Right renal pelvis (tissue), 4 donors: ENCODE data around the gene ECHS1. TPM values are rescaled to one million over a fixed set of nuclear protein-coding genes. Genes with fewer than 3 reads are reported as not detected.
"Not testable (repeated sequence)": the region's sequence is repeated elsewhere in the genome, so short reads cannot be mapped to it uniquely, and the experiment has no call there.

Experiments used
- DNase-seq, 4 donors: peaks; one replicate each; pipeline ENCODE4 v3.0.0-alpha.2; 2013; ENCODE audit warnings: low read depth in 4 of 4, low spot score in 3 of 4, missing footprints in 1 of 4
- polyA plus RNA-seq, 4 donors: library from polyadenylated mRNA; unstranded; fragments of 120-200 nt; gene quantifications; one replicate each; pipeline ENCODE4 v1.2.1, GENCODE V29; 2013; ENCODE audit not compliant: insufficient read length in 4 of 4

ECHS1 gene
- polyA plus RNA-seq, 4 donors = 140 to 163 (median 150) TPM

GRCh38 chr10:133379801-133380666 is 6.9 kb upstream of the ECHS1 start:
- DNase-seq = no peak

GRCh38 chr10:133379152-133379800 is 6.1 kb upstream of the ECHS1 start, which contains the start of gene PAOX:
Gene PAOX, plus strand, starts transcription at chr10:133379262. Its CDS starts 55 bp downstream, at chr10:133379317.
- peak in 1 of 4 donors; percentile 48 for DNase-seq

- peak in 2 of 4 donors; percentile 48 to 65 for DNase-seq
Measured at GRCh38 chr10:133378251-133379096, 5.3 kb upstream of the ECHS1 start.

GRCh38 chr10:133377818-133378250 is 4.7 kb upstream of the ECHS1 start:
- DNase-seq = no peak

- no peak for DNase-seq
Measured at GRCh38 chr10:133377025-133377817, 4.1 kb upstream of the ECHS1 start.

- not testable (repeated sequence) for DNase-seq
Measured at GRCh38 chr10:133376183-133376582, 3.0 kb upstream of the ECHS1 start.

GRCh38 chr10:133375357-133376115 is 2.4 kb upstream of the ECHS1 start:
- no peak for DNase-seq

- no peak for DNase-seq
Measured at GRCh38 chr10:133372507-133372906, 647 bp downstream of the ECHS1 start.

- no peak for DNase-seq
Measured at GRCh38 chr10:133370030-133370786, 2.9 kb downstream of the ECHS1 start.

- no peak for DNase-seq
Measured at GRCh38 chr10:133368153-133368552, 5.0 kb downstream of the ECHS1 start.

GRCh38 chr10:133367461-133367860 is 5.7 kb downstream of the ECHS1 start:
- DNase-seq = not testable (repeated sequence)

- DNase-seq = no peak
Measured at GRCh38 chr10:133366751-133367150, 6.4 kb downstream of the ECHS1 start.

- no peak for DNase-seq
Measured at GRCh38 chr10:133366130-133366478, 7.0 kb downstream of the ECHS1 start.

GRCh38 chr10:133365461-133366129 is 7.6 kb downstream of the ECHS1 start:
- DNase-seq = no peak

- no peak for DNase-seq
Measured at GRCh38 chr10:133364645-133365431, 8.3 kb downstream of the ECHS1 start.

- DNase-seq = no peak
Measured at GRCh38 chr10:133362846-133363245, 10.3 kb downstream of the ECHS1 start.

- DNase-seq = no peak
Measured at GRCh38 chr10:133361773-133362441, 11.2 kb downstream of the ECHS1 start.
